Measurements from ENCODE around the gene IL34.

DNA sequence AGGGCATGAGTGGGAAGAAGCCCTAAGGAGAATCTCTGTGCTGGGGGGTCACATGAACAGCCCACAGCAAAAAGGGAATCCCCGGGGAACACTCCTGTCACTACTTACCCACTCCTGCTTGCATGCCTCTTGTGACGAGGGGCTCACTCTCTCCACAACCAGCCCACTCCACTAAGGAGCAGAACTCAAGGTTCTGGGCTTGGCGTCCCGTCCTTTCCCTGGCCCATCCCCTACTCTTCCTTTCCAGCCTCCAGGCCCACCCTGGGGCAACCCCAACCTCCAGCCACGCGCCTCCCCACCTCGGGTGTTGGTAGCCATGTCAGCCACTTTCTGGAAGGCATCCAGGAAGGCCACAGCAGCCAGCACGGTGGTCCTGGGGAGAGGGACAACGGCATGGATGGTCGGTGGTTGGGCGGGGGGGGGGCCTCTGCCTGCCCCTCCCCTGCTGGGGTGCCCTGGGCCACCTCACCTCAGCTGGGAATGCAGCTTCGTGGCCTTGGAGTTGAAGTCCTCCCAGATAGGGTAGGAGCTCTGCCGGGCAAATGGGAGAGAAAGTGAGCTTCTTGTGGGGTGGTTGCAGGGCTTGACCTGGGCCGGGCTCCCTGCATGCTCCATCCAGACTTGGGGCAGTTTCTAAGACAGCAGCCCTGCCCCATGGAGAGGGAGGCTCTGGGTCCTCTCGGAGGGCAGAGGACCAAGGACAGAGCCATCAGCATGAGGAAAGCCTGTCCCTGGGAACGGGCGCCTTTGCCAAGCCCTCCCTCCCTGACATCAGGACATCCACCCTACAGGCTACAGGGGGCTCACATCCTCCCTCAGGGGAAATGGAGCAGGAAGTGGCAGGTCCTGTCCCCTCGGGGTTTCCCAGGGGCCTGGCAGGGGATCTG is 34.4 kb downstream of the IL34 start:
- TF ChIP-seq, protein P1, sequence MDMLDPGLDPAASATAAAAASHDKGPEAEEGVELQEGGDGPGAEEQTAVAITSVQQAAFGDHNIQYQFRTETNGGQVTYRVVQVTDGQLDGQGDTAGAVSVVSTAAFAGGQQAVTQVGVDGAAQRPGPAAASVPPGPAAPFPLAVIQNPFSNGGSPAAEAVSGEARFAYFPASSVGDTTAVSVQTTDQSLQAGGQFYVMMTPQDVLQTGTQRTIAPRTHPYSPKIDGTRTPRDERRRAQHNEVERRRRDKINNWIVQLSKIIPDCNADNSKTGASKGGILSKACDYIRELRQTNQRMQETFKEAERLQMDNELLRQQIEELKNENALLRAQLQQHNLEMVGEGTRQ (IDR thresholded peaks at IDR 0.05; ENCODE audit: borderline replicate concordance, low read depth, low read length), result no peak
- TF ChIP-seq, protein P2, sequence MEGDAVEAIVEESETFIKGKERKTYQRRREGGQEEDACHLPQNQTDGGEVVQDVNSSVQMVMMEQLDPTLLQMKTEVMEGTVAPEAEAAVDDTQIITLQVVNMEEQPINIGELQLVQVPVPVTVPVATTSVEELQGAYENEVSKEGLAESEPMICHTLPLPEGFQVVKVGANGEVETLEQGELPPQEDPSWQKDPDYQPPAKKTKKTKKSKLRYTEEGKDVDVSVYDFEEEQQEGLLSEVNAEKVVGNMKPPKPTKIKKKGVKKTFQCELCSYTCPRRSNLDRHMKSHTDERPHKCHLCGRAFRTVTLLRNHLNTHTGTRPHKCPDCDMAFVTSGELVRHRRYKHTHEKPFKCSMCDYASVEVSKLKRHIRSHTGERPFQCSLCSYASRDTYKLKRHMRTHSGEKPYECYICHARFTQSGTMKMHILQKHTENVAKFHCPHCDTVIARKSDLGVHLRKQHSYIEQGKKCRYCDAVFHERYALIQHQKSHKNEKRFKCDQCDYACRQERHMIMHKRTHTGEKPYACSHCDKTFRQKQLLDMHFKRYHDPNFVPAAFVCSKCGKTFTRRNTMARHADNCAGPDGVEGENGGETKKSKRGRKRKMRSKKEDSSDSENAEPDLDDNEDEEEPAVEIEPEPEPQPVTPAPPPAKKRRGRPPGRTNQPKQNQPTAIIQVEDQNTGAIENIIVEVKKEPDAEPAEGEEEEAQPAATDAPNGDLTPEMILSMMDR (IDR thresholded peaks at IDR 0.05), result no peak
- no peak for TF ChIP-seq EP300 (IDR thresholded peaks at IDR 0.05; ENCODE audit: borderline replicate concordance in 1 of 2, low read depth in 1 of 2, low read length in 1 of 2)

Measured in SK-N-SH (cell line).